Stimulated activated naive CD4-positive, alpha-beta T cell (primary cell): Measurements from ENCODE around the gene DCTN3.

Experiments
- DNase-seq, 6 experiments: peaks; one replicate each; lab custom pipeline; 2025; lab: John Stamatoyannopoulos, UW

Gene DCTN3

DNA sequence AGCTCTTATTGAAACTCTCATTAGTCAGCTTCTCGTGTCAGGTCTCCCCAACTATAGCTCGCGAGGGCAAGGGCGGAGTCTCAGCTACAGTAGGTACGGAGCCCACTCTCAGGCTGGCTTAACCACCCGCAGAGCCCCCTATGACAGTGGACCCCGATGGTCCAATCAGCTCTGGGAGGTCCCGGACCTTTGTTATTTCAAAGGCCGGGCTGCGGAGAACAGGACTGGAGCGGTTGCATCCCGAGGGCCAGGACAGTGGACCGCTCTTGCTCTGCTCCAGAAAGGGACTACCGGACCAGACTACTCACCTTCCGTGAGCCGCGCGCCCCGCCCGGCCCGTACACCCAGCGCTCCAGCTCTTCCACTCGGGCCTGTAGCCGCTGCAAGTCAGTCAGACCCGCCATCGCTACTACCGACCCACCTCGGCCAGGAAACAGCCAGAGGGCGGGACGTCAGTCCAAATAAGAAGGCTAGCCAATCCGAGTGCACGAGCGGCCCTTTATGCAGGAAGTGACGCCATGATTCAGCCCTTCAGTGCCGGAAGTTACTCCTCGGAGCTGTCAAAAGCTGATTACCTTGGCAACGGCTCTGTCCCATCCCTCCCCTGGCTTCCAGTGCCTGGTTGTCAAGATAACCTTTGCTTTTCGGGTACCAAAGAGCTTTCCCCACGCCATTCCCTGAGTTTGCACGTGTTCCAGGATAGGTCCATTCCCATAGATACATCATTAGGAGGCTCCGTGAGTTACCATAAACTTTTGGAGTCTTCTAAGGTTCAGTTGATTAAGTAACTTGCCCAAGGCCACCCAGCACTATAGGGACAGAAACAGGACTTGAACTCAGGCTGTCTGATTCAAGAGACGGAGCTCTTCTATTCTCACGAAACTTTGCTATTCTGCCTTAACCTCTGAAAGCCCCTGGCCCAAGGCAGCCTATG is at the start of gene DCTN3:
Gene DCTN3 (minus strand): TSS at position 435 of the 934 bp plus-strand sequence. CDS start 31 bp downstream, at position 404.
- DNase-seq, result peak; percentile 76 to 92 (median 89)

DNA sequence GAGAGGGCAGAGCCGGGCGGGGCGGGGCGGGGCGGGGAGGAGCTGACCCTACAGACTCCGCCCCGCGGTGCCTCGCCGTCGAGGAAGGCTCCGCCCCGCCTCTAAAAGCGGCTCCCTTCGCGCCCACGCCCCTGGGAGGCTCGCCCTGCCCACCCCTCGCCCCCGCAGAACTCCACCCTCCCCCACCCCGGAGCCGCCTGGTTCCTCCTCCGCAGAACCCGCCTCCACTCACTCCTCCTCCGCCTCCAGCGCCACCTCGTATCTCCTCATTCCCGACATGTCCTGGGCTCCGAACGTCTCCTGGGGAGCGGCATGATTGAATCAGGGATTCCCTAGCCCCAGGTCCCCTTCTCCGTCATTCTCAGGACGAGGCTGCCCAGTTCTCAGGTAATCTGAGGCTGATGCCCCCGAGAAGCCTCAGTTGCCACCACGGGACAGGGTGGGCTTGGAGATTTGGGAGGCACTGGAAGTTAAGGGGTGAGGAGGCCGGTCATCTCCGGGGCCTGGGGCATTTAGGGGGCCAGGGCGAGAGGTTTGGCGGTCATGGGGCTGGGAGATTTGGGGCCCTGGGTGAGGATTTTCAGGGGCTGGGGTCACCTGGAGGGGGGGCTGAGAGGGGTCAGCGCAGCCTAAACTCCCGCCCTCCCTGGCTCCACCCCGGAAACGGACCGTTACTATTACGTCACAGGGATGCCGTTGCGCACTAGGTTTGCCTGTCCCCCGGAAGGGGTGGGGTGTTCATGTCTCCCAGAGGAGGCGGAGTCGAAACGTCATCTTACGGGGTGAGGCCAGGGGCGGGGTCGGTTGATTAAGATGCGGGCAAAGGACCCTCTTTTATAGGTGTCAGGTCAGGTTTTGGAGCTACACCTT is 45.3 kb upstream of the DCTN3 start:
- DNase-seq, result peak; percentile 80 to 91 (median 88)

DNA sequence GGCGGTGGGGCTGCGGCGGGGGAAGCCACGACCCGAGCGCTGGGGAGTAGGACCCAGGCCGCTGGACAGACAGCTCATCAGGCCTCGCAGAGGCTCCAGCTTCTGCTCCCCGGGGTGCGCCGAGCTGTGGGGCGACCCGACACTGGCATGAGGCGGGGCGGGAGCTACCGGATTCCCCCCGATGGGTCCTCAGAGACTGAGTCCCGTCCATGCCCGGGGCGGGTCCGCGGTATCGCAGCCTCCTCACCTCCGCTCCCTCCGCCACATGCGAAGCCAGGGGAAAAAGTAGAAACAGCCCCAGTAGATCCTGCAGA is 44.7 kb upstream of the DCTN3 start:
- DNase-seq, result no peak

DNA sequence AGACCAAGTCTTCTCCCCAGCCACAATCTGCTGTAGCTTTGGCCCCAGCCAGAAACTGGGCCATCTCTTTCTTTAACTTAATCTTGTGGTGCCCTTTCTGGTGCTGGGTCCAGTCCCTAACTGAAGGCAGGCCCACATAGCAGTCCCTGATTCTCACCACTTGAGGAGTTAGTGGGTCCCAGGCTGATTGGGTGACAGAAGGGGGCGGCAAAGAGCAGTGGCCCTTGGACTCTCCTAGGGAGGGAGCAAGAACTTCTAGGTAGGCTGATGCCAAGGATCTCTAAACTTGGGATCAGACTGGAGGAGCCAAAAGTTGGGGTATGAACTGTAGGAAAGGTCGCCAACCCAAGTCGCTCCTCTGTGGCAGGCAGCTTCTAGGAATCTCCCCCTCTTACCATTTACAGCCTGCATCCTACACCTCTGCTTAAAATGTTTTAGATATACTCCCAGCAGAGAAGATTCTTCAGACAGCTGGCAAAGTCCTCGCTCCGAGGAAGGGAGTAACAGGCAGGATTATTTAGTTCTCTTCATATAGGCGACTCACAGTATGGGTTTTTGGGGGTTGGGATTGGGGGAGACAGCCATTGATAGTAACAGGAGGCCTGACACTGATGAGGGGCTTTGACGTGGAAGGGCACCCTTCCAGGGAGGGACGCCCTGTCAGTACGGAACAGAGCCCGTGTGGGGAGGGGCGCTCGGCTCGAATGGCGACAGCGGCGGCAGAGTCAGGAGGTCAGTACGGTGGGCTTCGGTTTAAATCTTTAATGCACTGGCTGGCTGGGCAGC is 44.2 kb upstream of the DCTN3 start:
- DNase-seq, result peak; percentile 32 to 69 (median 60)

DNA sequence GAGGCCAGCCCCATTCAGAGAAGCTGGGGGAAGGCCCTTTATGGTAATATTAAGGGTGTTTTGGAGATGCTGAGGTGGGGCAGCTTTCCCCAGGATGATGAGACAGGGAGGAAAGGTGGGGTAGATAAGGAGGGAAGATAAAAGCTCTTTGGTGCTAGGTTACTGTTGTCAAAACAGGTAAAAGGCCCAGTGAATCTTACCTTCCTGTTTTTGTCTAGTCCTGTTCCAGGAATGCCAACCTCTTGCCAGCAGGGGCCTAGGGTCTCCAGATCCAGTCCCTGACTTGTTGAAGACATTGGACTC is 43.0 kb upstream of the DCTN3 start:
- peak in 5 of 6 experiments; percentile 13 to 41 (median 19) for DNase-seq

DNA sequence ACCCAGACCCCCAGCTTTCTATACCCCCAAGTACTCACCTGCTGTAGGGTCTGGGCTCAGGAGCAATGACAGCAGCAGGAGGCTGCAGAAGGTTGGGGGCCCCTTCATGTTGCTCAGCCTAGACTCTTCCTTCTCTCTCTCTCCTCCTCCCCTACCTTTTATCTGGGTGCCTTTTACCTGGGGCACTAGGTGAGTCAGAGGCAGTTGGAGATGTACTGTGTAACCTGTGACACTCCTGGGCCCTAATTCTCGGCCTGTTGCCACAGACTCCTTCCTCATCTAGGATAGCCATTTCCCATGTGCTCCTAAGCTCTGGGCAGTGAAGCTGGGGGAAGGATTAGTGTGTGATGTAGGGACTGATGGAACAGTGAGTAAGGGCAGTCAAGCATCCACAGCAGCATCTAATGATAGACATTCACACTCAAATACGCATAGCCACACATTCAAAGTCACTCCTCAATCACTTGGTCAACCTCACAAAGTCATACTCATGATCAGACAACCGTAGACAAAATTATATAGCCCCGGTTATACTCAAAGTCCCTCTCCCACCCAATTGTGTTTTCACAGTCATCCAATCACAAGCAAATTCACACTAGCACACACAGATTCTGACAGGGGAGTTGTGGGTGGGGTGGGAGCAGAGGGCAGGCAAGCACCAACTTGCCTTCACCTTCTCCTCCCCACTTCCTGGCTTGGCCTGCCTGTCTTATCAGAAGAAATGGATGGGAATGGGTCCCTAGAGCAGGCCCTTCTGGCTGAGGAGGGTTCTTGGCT is 42.4 kb upstream of the DCTN3 start, which contains the start of gene CCL27:
Gene CCL27 (minus strand): TSS at position 132 of the 777 bp plus-strand sequence. CDS start 24 bp downstream, at position 108.
- DNase-seq, result peak in 1 of 6 experiments; percentile 7

DNA sequence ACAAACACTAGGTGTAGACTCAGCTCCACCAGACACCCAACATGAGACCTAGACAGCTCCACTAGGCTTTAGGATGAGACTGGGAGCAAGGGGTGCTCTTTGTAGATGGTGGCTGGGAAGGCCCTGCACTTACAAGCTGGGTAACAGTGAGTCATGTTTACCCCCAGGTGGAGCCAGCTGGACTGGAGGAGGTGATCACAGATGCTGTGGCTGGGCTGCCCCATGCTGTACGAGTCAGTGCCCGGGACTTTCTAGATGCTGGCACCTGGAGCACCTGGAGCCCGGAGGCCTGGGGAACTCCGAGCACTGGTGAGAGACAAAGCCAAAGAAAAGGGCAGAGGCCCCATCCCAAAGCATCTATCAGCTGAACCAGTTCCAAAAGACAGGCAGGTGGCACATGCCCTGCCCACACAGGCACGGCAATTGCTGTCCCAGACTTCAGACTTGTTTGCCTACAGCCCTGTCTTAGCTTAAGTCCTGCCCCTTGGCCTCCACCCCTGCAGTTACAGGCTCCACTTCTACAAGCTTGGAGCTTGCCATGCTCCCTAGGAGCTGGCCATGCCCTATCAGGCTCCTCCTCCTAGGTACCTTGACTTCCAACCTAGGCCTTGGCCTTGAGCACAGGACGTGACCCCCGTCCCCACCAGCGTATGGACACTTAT is 39.4 kb upstream of the DCTN3 start:
- no peak for DNase-seq

DNA sequence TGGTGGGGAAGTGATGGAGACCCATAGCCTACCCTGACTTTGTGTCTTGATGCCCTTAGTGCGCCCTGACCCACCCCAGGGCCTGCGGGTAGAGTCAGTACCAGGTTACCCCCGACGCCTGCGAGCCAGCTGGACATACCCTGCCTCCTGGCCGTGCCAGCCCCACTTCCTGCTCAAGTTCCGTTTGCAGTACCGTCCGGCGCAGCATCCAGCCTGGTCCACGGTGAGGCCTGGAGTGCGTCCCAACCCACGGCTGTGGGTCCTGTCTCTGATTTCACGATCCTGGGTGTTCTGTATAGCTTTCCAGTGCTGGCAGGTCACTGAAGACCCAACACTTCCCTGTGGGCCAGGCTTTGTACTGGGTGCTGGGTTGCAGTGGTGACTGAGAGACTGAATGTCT is 38.2 kb upstream of the DCTN3 start:
- DNase-seq, result no peak

DNA sequence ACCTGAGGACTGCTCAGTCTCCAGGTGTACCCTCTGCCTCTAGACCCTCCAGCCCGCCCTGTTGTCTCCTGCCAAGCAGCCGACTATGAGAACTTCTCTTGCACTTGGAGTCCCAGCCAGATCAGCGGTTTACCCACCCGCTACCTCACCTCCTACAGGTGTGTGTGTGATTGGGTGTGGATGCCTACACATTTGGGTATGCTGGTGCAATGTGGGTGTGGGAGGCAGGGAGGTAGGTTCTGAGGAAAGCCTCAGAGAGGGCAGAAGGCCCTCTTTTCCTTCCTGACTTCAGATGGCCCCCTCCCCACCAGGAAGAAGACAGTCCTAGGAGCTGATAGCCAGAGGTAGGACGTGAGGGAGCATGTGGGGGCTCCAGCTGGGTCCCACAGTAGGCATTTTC is 36.7 kb upstream of the DCTN3 start:
- DNase-seq, result no peak

DNA sequence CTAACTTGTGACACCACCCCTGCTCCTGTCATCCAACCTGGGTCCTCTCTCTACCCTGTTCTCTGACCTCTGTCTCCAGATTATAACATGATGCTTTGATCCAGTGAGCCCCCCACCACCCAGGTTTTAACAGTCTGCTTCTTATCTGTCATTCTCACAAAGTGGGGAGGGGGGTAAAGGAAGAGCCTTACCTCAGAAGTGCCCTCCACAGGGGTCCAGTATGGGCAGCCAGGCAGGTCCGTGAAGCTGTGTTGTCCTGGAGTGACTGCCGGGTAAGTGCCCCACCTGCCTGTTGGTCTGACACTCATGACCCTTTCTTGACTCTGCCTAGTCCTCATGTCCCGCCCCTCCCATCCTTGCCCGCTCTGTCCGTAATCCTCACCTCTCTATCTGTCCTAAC is 35.1 kb upstream of the DCTN3 start:
- DNase-seq, result no peak

DNA sequence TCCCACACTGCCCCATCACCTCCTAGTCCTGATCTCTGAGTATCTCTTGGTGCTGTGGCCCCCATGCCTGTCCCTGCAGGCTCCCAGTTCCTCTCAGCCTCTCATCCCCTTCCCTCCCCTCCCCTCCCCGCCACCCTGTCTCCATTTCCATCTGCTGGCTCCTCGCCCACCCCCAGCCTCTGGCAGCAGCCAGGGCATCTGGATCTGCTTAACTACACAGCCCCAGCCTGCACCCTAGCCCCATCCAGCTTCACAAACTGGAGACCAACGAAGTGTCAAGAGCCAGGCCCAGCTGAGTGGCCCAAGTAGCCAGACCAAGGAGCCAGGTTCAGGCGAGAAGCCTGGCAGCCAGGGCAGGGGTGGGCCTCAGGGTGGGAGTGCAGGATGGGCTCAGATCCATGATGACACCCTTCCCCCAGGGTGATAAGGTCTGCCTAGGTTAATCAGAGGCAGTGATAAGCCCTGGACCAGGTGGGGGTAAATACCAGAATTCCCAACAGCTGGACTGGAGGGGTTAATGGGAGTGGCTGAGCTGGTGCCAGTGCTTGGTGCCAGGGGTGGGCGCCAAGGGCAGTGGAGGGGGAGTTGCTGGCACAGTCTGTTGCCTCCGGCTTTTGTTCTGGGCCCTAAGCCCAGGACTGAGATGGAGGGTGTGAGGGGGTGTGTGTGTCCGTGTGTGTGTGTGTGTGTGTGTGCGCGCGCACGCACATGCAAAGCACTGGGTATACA is 34.2 kb upstream of the DCTN3 start:
- DNase-seq, result no peak

DNA sequence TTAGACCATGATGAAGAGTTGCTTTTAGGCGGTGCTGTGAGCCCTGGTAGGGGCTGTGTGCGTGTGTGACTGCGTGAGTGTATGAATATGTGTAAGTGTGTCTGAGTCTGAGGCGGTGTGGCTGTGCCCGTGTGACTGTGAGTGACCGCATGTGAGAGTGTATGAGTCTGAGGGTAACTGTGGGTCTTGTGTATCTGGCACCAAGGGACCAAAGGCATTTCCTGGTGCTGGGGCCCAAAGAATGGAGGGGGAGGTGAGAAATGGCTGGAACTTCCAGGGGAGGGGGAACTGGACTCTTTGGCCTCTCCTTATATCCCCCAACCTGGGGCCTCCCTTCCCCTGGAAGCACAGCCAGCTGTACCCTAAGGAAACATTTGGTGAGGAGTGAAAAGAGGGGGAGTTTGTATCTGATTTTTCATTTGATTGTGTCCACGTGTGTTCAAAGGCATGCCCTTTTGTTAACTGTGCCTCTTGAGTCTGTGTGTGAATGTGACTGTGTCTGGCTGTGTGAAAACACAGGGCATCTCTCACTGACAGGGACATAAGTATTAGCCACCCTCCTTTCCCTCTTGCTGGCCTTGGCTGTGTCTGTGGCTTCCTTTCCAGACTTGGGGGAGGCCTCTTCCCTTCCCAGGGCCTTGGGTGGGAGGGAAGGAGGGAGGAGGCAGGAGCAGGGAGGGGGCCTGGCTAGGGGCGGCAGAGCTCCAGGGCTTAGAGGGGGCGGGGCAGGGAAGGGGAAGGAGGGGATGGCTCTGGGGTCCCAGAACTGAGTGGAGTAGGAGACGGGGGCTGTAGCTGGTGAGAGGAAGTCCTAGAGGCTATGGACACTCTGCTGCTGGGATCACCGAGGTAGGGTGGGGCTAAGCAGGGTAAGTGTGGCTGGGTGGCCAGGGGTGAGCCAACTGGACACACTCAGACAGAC is 33.1 kb upstream of the DCTN3 start:
- no peak for DNase-seq

DNA sequence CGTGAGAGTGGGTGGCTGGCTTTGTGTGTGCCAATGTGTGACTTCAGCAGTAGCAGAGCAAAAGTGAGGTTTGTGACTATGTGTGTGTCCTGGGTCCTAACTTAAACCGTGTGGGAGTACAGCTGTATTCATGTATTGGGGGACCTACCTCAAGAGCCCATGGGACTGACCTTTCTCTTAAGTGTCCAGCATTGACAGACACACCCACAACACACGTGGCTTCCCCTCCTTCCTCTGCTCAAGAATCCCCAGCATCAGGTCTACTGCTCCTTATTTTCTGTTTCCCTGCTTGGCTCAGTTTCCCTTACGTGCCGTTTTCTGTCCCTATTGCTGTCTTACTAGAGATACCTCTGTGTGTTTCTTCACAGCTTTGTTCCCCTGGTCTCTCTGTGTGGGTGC is 32.3 kb upstream of the DCTN3 start:
- DNase-seq, result no peak

DNA sequence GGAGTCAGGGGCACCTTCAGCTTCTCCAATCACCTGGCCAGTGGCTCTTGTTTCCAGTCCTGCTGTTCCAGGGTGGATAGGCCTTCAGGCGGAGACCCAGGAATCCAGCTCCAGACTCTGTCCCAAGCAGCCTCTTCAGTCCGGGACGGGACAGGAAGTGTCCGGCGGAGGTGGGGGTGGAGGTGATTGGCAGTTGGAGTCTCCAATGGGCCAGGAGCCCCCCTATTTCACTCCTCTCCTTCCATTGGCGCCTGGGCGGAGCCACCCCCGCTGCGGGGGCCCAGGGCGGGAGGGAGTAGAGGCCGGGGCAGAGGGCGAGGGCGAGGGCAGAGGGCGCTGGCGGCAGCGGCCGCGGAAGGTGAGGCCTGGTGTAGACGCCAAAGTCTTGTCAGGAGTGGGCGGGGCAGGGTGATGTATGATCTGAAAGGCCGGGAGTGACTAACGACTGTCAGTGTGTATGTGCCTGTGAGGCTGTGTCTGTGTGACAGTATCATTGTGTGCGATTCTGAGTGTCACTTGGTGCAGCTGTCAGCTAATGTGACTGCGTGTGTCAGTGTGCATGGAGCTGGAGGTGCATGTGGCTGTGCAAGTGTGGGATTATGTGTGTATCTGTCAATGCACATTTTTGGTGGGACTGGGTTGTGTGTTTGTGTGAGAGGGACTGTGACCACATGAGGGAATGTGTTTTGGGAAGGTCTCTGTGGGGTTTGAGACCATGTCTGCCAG is 31.7 kb upstream of the DCTN3 start, which contains the start of gene IL11RA:
Gene IL11RA (plus strand): TSS at position 310 of the 726 bp plus-strand sequence. CDS start 3,033 bp downstream, outside the sequence.
- DNase-seq, result peak in 1 of 6 experiments; percentile 8

DNA sequence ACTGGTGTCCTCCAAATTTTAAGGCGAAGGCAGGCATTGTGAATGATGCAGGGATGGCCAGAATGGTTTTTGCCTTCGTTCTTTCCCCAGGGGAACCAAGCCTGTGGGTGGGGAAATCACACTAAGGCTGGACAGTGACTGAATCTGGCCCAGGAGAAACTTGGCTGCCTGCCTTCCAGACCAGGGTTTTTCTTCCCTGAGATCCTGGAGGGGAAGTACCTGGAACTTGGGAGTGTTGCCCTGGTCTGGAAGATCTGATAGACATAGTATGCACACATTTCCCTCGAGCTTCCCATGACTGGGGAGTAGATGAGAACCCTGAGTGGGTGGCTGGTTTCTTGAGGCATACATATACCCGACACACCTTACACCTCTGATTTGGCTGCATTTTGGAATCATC is 31.0 kb upstream of the DCTN3 start:
- no peak for DNase-seq

DNA sequence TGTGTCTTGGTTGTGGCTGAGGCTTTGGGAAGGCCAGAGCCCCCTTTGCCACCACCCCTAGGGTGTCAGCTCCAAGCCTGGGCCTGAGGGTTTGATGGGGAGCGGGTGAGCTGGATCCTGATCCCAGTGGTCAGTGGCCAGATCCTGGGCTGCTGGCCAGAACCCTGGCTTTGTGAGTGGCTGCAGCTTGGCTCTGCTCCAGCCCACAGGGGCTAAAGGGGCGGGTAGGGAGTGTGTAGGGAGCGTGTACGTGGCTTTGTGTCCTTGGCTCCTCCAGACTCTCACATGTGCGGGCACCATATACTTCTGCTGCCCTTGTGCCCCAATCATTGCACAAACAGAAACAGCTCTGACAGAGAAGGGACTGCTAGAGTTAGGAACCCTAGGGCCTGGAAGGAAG is 30.5 kb upstream of the DCTN3 start:
- DNase-seq, result no peak

DNA sequence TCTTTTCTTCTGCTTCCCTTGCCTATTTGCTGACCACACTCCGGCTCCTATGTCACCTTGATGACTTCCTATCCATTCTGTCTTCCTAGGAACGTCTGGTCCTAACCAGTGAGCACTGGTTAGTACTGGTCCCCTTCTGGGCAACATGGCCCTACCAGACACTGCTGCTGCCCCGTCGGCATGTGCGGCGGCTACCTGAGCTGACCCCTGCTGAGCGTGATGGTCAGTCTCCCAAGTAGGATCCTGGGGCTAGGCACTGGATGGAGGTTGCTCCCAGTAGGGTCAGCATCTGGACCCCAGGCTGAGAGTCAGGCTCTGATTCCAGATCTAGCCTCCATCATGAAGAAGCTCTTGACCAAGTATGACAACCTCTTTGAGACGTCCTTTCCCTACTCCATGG is 28.4 kb upstream of the DCTN3 start:
- DNase-seq, result no peak

DNA sequence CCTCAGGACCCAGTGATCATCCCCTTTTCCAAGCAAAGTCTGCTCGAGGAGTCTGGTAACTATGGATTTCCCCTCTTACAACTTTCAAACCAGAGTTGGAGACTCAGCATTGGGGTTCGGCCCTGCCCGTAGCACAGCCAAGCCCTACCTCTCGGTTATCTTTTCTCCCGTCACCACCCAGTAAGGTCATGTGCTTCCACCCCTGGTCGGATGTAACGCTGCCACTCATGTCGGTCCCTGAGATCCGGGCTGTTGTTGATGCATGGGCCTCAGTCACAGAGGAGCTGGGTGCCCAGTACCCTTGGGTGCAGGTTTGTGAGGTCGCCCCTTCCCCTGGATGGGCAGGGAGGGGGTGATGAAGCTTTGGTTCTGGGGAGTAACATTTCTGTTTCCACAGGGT is 27.4 kb upstream of the DCTN3 start:
- no peak for DNase-seq
